ENCODE results near the gene DHX35. TPM values are rescaled to one million over a fixed set of nuclear protein-coding genes. Genes with fewer than 3 reads are reported as not detected.

The DHX35 gene
- total RNA-seq, 1 experiment from 2014 or later: 12.2 TPM

DNA sequence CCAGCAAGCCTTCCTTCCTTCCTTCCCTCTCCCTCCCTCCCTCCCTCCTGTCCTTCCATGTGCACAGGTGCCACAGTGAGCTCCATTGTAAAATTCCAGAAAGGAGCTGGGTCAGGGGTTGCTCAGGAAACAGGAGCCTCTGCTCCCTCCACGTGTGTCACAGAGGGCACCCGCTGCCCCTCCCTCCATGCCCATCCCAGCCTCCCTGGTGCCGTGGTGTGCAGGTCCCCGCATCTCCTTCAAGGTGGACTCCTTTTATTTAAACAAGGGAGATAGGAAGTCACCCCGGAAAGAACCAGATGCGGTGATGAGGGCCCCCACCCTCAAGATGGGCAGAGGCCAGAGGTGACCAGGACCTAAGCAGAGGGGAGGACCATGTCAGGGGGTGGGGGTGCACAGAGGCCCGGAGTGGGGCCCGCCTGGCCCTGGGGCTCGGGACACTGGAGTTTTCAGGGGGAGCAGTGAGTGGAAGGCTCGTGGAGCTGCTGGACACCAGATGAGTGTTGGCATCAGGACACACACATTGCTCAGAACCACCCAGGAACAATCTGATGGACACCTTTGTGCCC is 85.4 kb downstream of the DHX35 start:
- intact Hi-C loops (cut with micrococcal nuclease; ENCODE audit: unreplicated experiment): no loop called here
- no TSS peak for BruUV-seq (replicated peaks)
- H3K9me3 ChIP-seq (ENCODE audit: control insufficient read depth, insufficient read depth, low read depth, low read length): no peaks in the 10 kb centered on the region
- DNase-seq (ENCODE audit: low read depth, low spot score): no peak
- in situ Hi-C loops (cut with HindIII; ENCODE audit: low pct_unique_long_range_greater_than_20kb, low sequenced_read_pairs): no loop called here
- ATAC-seq: 0 out of 2 replicates have a peak, but pooled peaks have one; percentile 1
- H3K4me1 ChIP-seq (ENCODE audit: control insufficient read depth, insufficient read depth, low read length): peaks cover 5% of the 10 kb centered on the region; the same call in 1 of the 2 replicates
- POLR2A ChIA-PET: interaction anchor here (0.6 kb wide), 1 partner anchor 125 kb away, joined by 3 read pairs; no protein-coding TSS in a partner anchor
- CTCF ChIA-PET: interaction anchor here (0.6 kb wide), 1 partner anchor 56 kb away, joined by 3 read pairs; no protein-coding TSS in a partner anchor
- no peak for TF ChIP-seq SIN3A (IDR thresholded peaks at IDR 0.05; ENCODE audit: borderline replicate concordance, insufficient read depth, low read depth, low read length)
- no peak for TF ChIP-seq POLR2AphosphoS5 (IDR thresholded peaks at IDR 0.05; ENCODE audit: low read depth, low read length)
- TF ChIP-seq TCF7L2 (IDR thresholded peaks at IDR 0.05; ENCODE audit: low read depth, low read length): no peak
- TF ChIP-seq, protein P1, sequence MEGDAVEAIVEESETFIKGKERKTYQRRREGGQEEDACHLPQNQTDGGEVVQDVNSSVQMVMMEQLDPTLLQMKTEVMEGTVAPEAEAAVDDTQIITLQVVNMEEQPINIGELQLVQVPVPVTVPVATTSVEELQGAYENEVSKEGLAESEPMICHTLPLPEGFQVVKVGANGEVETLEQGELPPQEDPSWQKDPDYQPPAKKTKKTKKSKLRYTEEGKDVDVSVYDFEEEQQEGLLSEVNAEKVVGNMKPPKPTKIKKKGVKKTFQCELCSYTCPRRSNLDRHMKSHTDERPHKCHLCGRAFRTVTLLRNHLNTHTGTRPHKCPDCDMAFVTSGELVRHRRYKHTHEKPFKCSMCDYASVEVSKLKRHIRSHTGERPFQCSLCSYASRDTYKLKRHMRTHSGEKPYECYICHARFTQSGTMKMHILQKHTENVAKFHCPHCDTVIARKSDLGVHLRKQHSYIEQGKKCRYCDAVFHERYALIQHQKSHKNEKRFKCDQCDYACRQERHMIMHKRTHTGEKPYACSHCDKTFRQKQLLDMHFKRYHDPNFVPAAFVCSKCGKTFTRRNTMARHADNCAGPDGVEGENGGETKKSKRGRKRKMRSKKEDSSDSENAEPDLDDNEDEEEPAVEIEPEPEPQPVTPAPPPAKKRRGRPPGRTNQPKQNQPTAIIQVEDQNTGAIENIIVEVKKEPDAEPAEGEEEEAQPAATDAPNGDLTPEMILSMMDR (IDR thresholded peaks at IDR 0.05): no peak
- TF ChIP-seq, protein P2, sequence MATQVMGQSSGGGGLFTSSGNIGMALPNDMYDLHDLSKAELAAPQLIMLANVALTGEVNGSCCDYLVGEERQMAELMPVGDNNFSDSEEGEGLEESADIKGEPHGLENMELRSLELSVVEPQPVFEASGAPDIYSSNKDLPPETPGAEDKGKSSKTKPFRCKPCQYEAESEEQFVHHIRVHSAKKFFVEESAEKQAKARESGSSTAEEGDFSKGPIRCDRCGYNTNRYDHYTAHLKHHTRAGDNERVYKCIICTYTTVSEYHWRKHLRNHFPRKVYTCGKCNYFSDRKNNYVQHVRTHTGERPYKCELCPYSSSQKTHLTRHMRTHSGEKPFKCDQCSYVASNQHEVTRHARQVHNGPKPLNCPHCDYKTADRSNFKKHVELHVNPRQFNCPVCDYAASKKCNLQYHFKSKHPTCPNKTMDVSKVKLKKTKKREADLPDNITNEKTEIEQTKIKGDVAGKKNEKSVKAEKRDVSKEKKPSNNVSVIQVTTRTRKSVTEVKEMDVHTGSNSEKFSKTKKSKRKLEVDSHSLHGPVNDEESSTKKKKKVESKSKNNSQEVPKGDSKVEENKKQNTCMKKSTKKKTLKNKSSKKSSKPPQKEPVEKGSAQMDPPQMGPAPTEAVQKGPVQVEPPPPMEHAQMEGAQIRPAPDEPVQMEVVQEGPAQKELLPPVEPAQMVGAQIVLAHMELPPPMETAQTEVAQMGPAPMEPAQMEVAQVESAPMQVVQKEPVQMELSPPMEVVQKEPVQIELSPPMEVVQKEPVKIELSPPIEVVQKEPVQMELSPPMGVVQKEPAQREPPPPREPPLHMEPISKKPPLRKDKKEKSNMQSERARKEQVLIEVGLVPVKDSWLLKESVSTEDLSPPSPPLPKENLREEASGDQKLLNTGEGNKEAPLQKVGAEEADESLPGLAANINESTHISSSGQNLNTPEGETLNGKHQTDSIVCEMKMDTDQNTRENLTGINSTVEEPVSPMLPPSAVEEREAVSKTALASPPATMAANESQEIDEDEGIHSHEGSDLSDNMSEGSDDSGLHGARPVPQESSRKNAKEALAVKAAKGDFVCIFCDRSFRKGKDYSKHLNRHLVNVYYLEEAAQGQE (IDR thresholded peaks at IDR 0.05; ENCODE audit: insufficient read depth in 1 of 2, low read depth in 2 of 2, low read length in 1 of 2): no peak
- H3K36me3 ChIP-seq (ENCODE audit: control insufficient read depth, insufficient read depth, low read length): no peaks in the 10 kb centered on the region
- H3K4me3 ChIP-seq (ENCODE audit: low read depth in 2 of 2, low read length in 2 of 2): no peak overlapping the region
- no peaks in the 10 kb centered on the region for H3K27me3 ChIP-seq (ENCODE audit: control insufficient read depth, insufficient read depth, low read length)
- H3K27ac ChIP-seq (ENCODE audit: low read length): no peak overlapping the region

DNA sequence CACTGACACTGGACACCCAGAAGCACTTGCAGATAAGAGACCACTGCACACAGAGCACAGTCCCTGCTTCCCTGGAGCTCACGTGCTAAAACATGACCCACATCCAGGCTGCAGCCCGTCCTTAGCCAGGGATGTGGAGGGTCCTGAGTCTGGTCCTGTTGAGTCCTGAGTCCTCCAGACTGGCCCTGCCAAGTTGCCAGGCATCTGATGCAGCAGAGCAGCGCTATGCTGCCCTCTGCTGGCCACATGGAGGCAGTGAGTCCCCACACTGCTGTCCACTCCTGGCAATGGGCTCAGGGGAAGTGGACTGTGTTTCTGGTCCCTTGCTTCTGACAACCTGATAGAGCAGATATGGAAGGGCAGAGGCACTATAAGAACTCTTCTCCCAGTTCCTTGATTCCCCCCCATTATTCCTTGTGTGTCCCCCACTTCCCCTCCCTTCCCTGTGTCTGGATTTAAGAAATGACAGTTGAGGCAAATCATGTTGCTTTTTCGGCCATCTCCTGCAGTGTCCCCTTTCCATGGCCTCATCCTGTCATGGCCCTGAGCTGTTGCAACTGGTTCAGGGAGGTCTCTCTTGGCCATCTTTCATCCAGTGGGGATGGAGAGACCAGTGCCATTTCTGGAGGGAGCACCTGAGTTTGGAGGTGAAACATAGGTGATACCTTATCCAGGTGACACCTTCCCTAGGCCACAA is 86.0 kb downstream of the DHX35 start:
- intact Hi-C loops (cut with micrococcal nuclease; ENCODE audit: unreplicated experiment) (loop anchor here (2.0 kb wide), 1 partner anchor 121 kb away; the partner anchor contains the start of gene FAM83D), in situ Hi-C loops (cut with HindIII; ENCODE audit: low pct_unique_long_range_greater_than_20kb, low sequenced_read_pairs) (no loop called here)
- Histone ChIP-seq H3K4me3 (ENCODE audit: low read depth in 2 of 2, low read length in 2 of 2) (no peak overlapping the region), H3K4me1 (ENCODE audit: control insufficient read depth, insufficient read depth, low read length) (peaks cover 5% of the 10 kb centered on the region; the same call in 1 of the 2 replicates), H3K27me3 (ENCODE audit: control insufficient read depth, insufficient read depth, low read length) (no peaks in the 10 kb centered on the region; the same call in 1 of the 2 replicates), H3K9me3 (ENCODE audit: control insufficient read depth, insufficient read depth, low read depth, low read length) (no peaks in the 10 kb centered on the region), H3K27ac (ENCODE audit: low read length) (no peak overlapping the region), H3K36me3 (ENCODE audit: control insufficient read depth, insufficient read depth, low read length) (no peaks in the 10 kb centered on the region)
- BruUV-seq (replicated peaks): no TSS peak
- ATAC-seq: peak; percentile 92
- no peak for TF ChIP-seq SIN3A (IDR thresholded peaks at IDR 0.05; ENCODE audit: borderline replicate concordance, insufficient read depth, low read depth, low read length)
- TF ChIP-seq, protein P1 (IDR thresholded peaks at IDR 0.05): peak; percentile 98
- TF ChIP-seq, protein P2 (IDR thresholded peaks at IDR 0.05; ENCODE audit: insufficient read depth in 1 of 2, low read depth in 2 of 2, low read length in 1 of 2): peak in 1 of 2 experiments; percentile 69; a peak in 1 of 4 replicates
- ChIA-PET CTCF (no interaction called here), POLR2A (no interaction called here)
- peak; percentile 64 for DNase-seq (ENCODE audit: low read depth, low spot score)

Data from Panc1 (cell line).